GM18951 (cell line): Measurements from ENCODE around the gene RBM6.
"Not testable (repeated sequence)": the region's sequence is repeated elsewhere in the genome, so short reads cannot be mapped to it uniquely, and the experiment has no call there.

Source experiments
- POLR2A ChIP-seq: IDR thresholded peaks from 4 replicates; pipeline ENCODE4 v1.6.1; 2011; ENCODE audit warnings: mild to moderate bottlenecking; ENCODE audit not compliant: insufficient read length, insufficient read depth; ENCODE audit errors: extremely low read depth
- in situ Hi-C: fragments of 300-500 bp; cut with MboI; formaldehyde crosslinking; loops from one replicate; pipeline ENCODE4 v1.12.0; 2022; ENCODE audit warnings: low sequenced_read_pairs, mixed read lengths, inconsistent platforms; ENCODE audit not compliant: unreplicated experiment

Gene RBM6

DNA sequence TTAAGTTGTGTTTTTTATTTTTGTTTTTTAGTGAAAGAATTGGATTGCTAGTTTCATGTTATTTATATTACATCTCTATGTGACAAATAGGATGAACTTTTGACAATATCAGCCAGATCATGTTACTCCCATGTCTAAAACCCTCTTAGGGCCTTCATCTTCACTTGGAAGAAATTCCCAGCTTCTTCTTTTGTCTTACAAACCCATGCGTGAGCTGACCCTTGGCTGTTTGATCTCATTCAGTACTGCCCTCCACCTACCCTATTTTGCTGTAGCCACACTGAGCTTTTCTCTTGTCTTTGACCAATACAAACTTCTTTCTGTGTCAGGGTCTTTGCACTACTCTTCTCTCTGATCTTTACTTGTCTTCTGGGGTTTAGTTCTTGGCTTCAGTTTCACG, 37.0 kb downstream of the RBM6 start:
- in situ Hi-C loops: loop anchor here (10.0 kb wide), 1 partner anchor 618 kb away; no protein-coding TSS in a partner anchor
- no peak for TF ChIP-seq POLR2A

DNA sequence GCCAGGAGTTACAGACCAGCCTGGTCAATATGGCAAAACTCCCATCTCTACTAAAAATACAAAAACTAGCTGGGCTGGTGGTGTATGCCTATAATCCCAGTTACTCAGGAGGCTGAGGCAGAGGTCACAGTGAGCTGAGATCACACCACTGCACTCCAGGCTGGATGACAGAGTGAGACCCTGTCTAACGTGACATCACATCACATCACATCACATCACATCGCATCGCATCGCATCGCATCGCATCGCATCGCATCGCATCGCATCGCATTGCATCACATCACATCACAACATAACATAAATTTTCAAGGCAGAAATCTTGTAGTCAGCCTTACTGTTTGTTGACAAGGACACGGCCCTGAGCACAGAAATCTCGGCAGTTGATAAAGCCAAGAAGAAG, 44.4 kb downstream of the RBM6 start:
- no peak for TF ChIP-seq POLR2A
- in situ Hi-C loops: no loop called here

DNA sequence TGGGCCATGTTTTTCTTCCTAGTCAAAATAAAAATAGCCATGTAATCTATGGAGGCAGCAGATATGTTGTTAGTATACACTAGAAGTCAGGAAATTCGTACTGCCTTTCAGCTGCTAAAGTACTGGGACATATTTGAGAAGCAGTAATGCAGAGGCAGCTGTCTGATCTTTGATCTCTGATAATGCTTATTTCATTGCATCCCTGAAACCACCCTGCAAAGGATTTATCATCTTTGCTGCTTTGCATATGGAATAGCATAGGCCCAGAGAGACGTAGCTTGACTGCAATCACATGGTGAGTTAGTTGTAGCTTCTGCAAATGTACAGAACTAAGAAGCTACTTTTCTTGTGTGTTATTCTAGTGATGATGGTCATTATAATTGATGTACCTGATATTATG, 52.4 kb downstream of the RBM6 start:
- no peak for TF ChIP-seq POLR2A
- in situ Hi-C loops: no loop called here

DNA sequence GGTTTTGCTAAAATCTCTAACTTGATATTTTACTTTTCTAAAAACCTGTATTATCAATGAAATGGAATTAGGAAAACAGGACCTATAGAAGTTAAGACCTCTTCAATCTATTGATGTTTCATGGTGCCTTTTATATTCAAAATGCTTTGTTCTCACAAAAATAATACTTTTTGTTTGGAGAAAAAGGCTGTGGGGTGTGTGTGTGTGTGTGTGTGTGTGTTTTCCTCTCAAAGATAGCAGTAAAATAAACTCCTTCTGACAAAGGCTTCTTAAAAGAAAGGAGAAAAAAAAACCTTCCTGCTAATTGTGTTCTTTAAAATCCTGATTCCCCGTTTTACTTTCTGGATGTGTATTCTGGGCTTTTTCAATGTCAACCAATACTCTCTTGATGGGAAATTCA, 54.5 kb downstream of the RBM6 start:
- in situ Hi-C loops: no loop called here
- no peak for TF ChIP-seq POLR2A

DNA sequence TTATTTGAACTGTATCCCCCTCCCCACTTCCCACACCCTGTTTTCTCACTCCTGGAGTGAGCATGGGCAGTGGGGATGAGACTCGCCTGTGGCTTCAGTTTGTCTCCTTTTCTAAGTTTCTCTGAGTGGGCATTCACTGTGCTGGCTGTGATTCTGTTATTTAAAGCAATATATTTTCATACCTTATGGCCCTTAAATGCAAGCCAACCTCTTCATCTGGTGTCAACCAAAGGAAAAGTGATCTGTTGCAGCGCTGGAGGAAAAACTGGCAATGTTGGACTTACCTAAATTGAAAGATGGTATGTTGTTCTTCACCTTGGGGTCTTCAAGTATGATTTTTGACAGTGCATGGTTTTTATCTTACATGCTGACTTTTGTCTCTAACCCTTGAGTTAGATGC, 56.1 kb downstream of the RBM6 start:
- TF ChIP-seq POLR2A: no peak
- in situ Hi-C loops: no loop called here

DNA sequence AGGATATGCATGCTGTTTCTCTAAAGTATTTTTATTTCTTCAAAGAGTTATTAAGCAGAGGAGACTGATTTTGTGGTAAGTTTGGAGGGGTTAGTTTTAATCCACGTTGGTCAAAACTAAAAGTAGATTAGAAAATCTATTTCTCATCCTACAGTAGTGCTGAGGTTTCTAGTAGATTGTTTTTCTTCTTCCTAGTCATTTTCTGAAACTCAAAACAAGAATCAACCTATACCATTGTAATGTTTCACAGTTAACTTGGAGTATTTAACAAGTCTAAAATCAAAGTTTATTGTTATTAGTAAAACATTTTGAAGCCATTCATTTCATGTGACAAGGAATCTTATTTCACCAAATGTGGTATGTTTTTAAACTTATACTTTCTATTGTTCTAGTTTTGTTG, 57.9 kb downstream of the RBM6 start:
- TF ChIP-seq POLR2A: no peak
- in situ Hi-C loops: no loop called here

DNA sequence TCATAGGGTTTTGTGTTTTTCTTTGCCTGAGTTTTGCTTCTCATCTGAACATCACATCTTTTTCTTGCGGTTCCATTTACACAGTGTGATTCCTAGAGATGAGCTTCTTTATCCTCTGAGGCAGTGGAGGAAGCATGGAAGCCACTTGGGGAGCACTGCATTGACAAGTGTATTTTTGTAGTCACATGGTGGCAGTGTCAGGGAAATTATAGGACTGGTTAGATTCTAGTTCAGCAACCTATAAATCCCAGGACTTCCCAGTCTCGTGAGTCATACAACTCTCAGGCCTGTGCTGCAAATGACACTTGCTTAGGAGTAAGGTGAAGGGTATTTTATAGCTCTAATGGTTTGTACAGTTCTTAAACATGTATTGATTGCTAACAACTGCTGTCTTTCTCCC, 58.4 kb downstream of the RBM6 start:
- TF ChIP-seq POLR2A: no peak
- in situ Hi-C loops: no loop called here

DNA sequence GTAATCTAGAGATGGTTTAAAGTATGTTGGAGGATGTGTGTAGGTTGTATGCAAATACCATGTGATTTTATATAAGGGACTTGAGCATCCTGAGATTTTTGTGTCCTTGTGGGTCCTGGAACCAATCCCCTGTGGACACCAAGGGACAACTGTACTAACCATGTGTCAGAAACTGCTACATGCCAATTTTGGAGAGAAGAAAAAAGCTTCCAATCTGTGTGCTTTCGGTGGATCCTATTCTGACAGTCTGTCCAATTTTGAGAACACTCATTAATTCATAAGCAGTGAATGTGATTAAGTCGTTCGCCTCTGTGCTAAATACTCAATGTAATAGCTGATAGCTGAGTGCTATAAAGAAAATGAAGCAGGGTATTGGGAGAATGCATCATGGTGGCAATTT, 61.6 kb downstream of the RBM6 start:
- TF ChIP-seq POLR2A: no peak
- in situ Hi-C loops: no loop called here

DNA sequence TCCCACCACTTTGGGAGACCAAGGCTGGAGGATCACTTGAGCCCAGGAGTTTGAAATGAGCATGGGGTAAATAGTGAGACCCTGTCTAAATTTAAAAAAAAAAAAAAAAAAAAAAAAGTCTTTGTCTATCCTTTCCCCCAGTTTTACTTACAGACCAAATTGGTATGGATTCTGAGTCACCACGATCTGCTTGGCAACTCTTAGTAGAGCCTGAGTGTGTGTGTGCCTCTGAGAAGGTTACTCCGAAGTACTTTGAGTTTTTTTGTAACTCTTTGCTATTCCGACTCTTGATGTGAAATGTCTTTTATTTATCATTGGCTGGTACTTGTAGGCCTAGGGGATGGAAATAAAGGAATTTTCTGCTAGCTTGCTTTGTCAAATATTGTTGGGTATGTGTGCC, 63.3 kb downstream of the RBM6 start:
- in situ Hi-C loops: no loop called here

DNA sequence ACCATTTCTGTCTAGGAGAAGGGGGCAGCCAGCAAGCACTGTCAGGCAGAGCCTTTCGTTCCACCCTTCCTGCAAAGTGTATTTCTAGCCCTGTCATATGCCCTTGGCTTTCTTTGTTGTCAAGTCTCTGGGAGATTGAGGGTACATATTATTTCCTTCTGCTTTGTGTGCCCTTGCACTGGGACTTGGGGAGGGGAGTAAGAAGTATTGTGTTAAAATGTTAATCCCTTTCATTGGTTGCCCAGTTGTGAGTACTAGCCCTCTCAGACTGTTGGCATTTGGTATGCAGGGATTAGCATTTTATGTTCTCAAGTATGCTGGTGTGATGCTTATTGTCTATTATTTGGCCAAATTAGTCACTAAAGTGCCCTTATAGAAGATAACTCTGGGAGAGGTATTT, 63.9 kb downstream of the RBM6 start:
- no peak for TF ChIP-seq POLR2A
- in situ Hi-C loops: no loop called here

More for the DNA sequence above, 63.3 kb downstream of the RBM6 start:
- no peak for TF ChIP-seq POLR2A

DNA sequence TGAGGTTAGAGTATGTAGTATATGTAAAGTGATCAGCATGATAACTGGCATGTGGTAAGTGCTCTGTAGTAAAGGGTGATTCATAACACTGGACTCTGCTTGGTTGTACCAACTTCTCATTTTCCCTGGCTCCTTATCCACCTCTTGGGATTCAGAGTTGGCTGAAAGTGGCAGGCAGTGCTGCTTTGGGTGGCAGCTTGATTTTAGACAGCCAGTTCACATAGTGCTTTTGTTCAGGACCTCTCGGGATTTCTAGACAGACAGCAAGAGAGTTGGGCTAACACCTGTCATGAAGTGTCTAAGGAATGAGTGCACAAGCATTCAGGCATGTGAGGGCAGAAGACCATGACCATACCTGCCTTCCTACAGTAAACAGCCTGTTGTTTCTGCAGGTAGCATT, 69.0 kb downstream of the RBM6 start:
- TF ChIP-seq POLR2A: no peak
- in situ Hi-C loops: no loop called here

DNA sequence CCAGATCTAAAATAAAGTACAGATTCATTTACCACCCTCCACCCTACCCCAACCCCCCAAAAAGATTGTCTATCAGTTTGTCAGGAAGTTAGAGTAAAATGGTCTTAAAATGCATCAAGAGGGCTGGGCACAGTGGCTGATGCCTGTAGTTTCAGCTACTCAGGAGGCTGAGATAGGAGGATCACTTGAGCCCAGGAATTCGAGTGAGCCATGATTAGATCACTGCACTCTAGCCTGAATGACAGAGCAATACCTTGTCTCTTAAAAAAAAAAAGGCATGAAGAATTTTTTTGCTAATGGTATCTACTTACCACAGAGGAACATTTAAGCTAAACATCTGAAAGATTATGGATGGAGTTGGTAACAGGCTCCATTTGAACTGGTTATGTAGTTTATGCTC, 71.0 kb downstream of the RBM6 start:
- in situ Hi-C loops: no loop called here
- no peak for TF ChIP-seq POLR2A

DNA sequence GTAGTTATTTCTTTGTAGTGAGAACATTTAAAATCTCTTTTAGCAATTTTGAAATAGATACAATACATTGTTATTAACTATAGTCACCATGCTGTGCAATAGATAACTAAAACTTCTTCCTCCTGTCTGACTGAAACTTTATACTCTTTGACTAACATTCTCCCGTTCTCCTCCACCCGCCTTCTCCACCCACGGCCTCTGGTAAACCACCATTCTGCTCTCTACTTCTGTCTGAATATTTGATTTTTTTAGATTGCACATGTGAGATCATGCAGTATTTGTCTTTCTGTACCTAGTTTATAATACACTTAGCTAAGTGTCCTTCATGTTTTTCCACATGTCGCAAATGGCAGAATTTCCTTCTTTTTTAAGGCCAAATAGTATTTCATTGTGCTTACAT, 76.0 kb downstream of the RBM6 start:
- in situ Hi-C loops: no loop called here
- TF ChIP-seq POLR2A: no peak

DNA sequence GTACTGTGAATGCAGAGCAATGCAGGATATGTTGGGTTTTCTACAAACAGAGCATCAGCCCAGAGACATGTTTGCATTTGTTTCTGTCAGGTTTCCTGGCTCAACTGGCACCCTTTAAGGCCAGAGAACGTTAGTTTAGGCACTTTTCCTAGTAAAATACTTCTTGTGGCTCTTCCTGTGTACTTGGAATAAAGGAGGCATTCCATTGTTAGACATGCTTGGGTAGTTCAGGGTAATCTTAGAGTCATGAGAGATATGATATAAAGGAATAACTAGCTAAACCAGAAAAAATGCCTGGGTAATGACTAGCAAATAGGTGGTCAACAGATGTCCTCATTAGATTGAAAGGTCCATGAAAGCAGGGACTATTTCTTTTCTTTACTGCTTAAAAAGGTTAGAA, 88.4 kb downstream of the RBM6 start:
- in situ Hi-C loops: no loop called here
- TF ChIP-seq POLR2A: no peak

DNA sequence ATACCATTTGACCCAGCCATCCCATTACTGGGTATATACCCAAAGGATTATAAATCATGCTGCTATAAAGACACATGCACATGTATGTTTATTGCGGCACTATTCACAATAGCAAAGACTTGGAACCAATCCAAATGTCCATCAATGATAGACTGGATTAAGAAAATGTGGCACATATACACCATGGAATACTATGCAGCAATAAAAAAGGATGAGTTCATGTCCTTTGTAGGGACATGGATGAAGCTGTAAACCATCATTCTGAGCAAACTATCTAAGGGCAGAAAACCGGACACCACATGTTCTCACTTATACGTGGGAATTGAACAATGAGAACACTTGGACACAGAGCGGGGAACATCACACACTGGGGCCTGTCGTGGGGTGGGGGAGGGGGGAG, 91.3 kb downstream of the RBM6 start:
- in situ Hi-C loops: not testable (repeated sequence)
